ENCODE data around the gene MTR. TPM values are rescaled to one million over a fixed set of nuclear protein-coding genes. Genes with fewer than 3 reads are reported as not detected.

Gene MTR
- total RNA-seq, 1 experiment from 2014 or later, result 35.5 TPM

DNA sequence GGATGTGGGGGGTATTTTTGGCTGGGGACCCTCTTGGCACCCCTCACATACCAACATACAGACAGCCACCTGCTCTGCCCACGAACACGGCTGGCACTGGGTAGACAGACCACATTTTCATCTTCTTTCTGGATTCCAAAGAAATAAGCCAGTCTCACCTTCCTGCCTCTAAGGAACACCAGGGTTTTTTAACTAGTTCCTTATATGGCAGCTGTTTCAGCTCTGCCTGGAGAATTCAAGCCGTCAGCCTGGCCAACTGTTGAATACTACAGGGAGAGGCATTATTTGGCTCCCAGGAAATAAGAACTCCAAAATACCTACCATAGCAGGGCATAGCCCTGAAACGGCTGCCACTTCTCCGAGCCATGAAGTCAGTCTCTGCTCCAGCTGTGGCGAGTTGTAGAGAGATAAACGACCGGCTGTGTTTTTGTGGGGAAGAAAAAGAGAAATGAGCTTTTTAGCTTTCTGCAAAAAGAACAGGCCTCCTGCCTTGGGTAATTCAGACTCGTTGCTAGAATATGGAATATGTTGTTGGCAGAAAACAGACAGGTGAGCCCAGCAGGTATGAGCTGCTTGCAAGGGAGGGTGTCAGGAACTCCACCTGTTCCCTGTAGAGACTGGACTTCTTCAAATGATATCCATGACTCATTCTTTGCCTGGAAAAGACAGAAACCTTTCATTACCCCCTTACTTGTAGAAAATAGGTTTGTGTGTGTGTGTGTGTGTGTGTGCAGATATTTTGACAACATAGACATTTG is 157.3 kb downstream of the MTR start:
- H2BK15ac ChIP-seq (ENCODE audit: low read depth, low read length), result no peak overlapping the region
- H3K4ac ChIP-seq (ENCODE audit: low read depth, low read length), result no peak overlapping the region
- H3K79me2 ChIP-seq (ENCODE audit: insufficient read depth, low read length), result no peaks in the 10 kb centered on the region
- H3K27ac ChIP-seq (ENCODE audit: insufficient read length, low read depth, low read length), result no peak overlapping the region
- WGBS (ENCODE audit: extremely low coverage, insufficient read length, low lambda C conversion rate), result no CpG with 5 or more reads among the region's 9 CpGs
- no peak overlapping the region for H2BK12ac ChIP-seq (ENCODE audit: insufficient read length, low read depth, low read length)
- H3K18ac ChIP-seq (ENCODE audit: insufficient read length, low read depth, low read length), result no peak overlapping the region
- no peak overlapping the region for H2BK20ac ChIP-seq (ENCODE audit: low read depth, low read length, poor library complexity, severe bottlenecking)
- no peak overlapping the region for H4K91ac ChIP-seq (ENCODE audit: insufficient read length, low read depth, low read length)
- peak; percentile 34 for DNase-seq
- peaks cover 4 to 8% of the 10 kb centered on the region in 2 experiments; a peak in 4 of 5 replicates for H3K9me3 Mint-ChIP-seq
- no peaks in the 10 kb centered on the region for H4K20me1 ChIP-seq (ENCODE audit: control insufficient read depth, insufficient read depth, insufficient read length)
- H3K27me3 ChIP-seq (ENCODE audit: insufficient read depth, low read length), result no peaks in the 10 kb centered on the region
- H3K9ac ChIP-seq (ENCODE audit: extremely low read depth, insufficient read length, low read length), result no peak overlapping the region
- peak overlapping the region; percentile 27 to 75 (median 40); a peak in 3 of 7 replicates for H3K27ac Mint-ChIP-seq
- H3K23ac ChIP-seq (ENCODE audit: insufficient read length, low read depth, low read length), result no peak overlapping the region
- no peaks in the 10 kb centered on the region for H3K23me2 ChIP-seq (ENCODE audit: insufficient read length, low read depth, low read length, poor library complexity, severe bottlenecking)
- H3K36me3 Mint-ChIP-seq (ENCODE audit: insufficient read depth in 1 of 3, low read depth in 3 of 3), result peaks cover 0 to 8% (median 2%) of the 10 kb centered on the region in 3 experiments; a peak in 2 of 7 replicates
- no peaks in the 10 kb centered on the region; the same call in 1 of the 2 replicates for H3K27me3 Mint-ChIP-seq (ENCODE audit: low read depth)
- H3K56ac ChIP-seq (ENCODE audit: insufficient read length, low read depth, low read length), result no peak overlapping the region
- no peaks in the 10 kb centered on the region for H3K4me1 ChIP-seq (ENCODE audit: insufficient read depth, low read length)
- H3K4me1 Mint-ChIP-seq, result peaks cover 35 to 40% of the 10 kb centered on the region in 2 experiments
- peak overlapping the region; percentile 53 for H3T11ph ChIP-seq (ENCODE audit: low read length)
- H2BK5ac ChIP-seq (ENCODE audit: insufficient read length, low read length), result no peak overlapping the region
- peak overlapping the region; percentile 53 for H2BK120ac ChIP-seq (ENCODE audit: low read depth, low read length, poor library complexity, severe bottlenecking)
- H3K4me2 ChIP-seq (ENCODE audit: insufficient read depth, insufficient read length, low read length), result no peak overlapping the region
- H3K14ac ChIP-seq (ENCODE audit: insufficient read depth, low read length), result no peak overlapping the region
- no peak overlapping the region for H3K4me3 Mint-ChIP-seq
- no peak overlapping the region for H4K5ac ChIP-seq (ENCODE audit: insufficient read length, low read depth, low read length)
- TF ChIP-seq, protein P1, sequence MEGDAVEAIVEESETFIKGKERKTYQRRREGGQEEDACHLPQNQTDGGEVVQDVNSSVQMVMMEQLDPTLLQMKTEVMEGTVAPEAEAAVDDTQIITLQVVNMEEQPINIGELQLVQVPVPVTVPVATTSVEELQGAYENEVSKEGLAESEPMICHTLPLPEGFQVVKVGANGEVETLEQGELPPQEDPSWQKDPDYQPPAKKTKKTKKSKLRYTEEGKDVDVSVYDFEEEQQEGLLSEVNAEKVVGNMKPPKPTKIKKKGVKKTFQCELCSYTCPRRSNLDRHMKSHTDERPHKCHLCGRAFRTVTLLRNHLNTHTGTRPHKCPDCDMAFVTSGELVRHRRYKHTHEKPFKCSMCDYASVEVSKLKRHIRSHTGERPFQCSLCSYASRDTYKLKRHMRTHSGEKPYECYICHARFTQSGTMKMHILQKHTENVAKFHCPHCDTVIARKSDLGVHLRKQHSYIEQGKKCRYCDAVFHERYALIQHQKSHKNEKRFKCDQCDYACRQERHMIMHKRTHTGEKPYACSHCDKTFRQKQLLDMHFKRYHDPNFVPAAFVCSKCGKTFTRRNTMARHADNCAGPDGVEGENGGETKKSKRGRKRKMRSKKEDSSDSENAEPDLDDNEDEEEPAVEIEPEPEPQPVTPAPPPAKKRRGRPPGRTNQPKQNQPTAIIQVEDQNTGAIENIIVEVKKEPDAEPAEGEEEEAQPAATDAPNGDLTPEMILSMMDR (conservative IDR thresholded peaks at IDR 0.05), result no peak
- H2AK5ac ChIP-seq (ENCODE audit: insufficient read length, low read length), result no peak overlapping the region
- H3K79me1 ChIP-seq (ENCODE audit: insufficient read depth, low read depth, low read length, poor library complexity, severe bottlenecking), result no peaks in the 10 kb centered on the region
- H4K8ac ChIP-seq (replicated peaks; ENCODE audit: insufficient read length, low read depth, low read length), result no peak overlapping the region
- H2AFZ ChIP-seq (ENCODE audit: low read length), result no peak overlapping the region
- H3K9me3 ChIP-seq (ENCODE audit: control insufficient read depth, low read depth, low read length), result no peaks in the 10 kb centered on the region
